ENCODE data around the gene AGBL1.

Gene AGBL1

DNA sequence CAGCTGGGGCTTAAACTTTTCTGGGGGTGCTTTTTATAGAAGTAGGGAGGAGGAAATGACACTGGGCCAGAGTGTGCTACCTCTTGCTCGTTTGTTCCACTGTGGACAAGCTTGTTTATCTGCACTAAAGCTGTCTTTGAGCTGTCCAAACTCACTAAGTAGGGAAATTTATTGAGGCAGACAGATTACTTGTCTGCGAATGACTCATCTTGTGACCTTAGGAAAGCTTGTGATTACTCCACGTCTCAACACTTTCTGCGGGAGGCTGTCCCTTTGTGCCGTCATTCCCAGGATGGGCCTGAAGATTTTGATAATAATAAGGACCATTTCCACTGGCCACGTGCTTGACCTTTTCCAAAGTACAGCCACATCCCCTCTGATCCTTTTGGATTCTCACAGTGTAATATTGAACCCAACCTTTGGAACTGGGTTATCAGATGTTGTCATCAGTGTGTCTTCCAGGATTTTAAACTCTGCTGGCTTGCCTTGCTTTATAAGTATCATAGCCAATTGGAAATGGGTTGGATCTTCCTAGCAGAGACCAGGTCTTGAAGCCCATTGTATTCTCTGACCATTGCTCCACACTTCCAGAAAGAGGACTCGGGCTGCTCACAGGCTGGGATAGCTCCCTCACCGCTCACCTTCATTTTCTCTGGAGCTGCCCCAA lies 84.7 kb downstream of the AGBL1 start:
- no peak for DNase-seq (ENCODE audit: low spot score)

DNA sequence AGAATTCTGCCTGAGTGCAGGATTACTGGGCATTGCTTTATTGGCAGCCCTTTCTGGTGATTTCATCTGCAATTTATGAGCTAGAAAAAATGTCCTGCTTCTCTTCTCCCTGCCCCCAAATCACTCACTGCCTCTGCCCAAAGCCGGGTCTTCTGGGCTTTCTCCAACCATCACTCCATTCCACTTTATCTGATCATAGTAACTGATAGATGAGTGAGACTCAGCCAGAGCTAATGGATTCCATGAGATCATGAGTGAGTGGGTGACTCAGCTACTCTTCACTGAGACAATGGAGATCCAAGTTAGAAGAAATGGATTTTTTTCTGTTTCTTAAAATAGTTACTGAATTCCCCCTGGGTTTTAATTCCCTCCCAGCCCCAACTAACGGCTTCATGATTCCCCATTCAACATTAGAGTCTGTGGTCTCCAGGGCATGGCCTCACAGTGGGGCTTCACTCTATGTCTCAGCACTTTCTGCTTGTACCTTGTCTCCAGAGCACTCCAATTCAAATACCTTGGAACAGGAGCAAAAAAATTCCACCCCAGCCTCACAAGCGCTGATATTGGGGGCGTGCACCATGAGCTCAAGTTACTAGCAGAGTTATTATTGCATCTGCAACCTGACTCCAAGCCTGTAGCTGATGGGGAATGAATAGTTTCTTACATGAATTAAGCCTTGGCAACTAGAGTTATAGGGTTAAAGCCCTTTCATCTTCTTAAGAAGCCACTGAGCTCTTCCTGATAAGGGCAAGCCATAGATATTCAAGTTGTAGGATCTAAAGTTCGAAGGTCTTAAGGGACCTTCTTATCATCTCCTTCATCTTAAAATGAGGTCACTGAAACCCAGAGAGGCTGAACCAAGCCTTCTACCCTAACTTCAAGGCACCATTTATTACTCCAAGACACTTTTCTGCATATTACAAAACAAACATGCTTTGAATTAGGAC lies 85.9 kb downstream of the AGBL1 start:
- DNase-seq (ENCODE audit: low spot score), result no peak

DNA sequence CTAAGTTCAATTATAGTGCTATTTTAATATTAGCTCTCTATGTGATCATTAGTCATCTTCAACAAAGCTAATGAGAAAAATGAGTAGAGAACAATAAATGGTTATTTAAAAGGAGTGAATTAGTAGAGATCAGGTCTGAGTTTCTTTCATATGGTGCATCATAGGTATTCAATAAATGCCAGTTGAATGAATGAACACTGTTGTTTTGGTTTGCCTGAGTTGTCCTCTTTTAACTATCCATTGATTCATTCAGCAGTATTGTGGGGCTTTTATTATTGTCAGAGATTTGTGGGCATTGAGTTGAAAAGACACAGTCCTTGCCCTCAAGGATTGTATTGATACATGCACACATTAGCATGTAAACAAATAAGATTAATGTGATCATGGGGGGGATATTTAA lies 88.2 kb downstream of the AGBL1 start:
- DNase-seq (ENCODE audit: low spot score), result no peak

DNA sequence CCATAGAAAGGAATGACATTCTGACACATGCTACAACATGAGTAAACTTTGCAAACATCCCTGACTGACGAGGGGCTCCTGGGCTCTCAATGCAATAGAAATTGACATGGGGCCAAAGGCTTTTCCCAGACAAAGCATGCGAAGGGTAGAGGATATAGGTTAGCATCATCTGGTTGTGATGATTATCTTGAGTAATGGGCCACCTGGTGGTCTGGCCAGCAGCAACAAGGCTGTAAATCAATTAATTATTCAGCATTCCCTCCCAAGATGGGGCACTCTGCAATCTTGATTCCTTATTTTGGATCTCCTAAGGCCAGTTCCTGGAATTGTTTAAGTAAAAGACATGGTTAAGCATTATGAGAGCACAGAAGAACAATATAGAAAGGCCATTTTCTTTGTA lies 99.2 kb downstream of the AGBL1 start:
- DNase-seq (ENCODE audit: low spot score), result no peak

DNA sequence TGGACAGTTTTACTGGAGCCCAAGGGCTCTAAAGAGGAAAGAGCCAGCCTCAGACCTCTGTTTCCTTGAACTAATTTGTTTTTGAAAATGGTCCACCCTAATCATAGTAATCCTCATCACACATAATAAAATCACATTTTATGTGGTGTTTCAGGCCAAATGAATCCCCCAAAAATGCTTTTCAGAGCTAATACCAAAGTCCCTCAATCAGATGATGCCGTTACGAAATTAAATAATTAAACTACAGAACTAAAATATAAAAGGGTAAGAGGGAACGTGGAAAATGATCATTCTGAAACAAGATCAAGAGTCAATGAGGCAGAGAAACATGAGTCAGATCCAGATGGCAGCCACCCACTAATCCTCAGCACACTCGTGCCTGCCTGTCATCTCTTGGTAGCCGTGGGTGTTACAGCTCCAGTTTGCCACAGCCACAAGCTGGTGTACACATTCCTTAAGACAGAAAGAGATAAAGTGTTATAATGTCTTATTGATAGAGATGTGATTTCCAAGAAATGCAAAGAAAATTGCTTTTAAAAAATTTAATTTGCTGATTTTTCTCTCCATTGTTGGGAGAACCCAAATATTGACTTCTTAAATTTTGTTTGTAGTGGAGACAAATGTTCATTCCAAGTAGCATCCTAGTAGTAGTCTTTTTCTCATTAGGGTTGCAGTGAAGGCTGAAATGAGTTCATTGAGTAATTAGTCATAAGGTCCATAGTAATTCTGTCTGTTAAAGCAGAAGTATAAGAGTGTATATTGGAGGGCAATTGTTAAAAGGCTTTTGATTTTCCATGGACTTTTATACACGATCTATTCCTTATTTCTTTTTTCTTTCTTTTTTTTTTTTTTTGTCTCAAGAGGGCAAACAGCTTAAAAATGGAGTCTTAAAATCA lies 104.2 kb downstream of the AGBL1 start:
- DNase-seq (ENCODE audit: low spot score), result no peak

DNA sequence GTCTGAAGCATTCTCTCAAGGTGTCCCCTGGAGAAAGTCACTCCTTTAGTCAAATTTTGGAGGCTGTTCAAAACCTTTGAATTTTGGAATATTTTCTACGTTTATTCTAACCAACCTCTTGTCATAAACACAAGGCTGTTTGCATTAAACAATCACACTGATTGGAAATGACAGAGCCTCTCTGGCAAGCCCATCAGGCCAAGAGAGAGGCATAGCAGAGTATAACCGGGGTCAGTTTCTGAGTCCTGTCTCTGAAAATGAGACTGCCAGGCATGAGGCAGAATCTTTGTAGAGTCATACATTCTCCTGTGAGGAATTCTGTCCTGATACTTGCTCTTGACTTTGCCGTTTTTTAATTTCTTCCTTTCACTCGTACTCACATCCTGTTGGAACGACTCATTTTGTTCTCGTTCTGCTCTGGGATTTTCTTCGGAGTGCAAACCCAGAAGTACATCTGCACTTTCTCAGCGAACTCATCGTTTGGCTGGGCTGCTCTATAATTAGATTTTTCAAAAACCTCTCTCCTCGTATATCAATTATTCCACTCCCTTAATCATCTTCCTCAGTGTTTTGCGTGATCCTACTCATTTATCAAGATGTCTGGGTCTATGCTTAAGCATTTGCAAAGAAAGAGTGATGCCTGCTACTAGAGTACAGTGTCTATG lies 114.2 kb downstream of the AGBL1 start:
- DNase-seq (ENCODE audit: low spot score), result no peak

DNA sequence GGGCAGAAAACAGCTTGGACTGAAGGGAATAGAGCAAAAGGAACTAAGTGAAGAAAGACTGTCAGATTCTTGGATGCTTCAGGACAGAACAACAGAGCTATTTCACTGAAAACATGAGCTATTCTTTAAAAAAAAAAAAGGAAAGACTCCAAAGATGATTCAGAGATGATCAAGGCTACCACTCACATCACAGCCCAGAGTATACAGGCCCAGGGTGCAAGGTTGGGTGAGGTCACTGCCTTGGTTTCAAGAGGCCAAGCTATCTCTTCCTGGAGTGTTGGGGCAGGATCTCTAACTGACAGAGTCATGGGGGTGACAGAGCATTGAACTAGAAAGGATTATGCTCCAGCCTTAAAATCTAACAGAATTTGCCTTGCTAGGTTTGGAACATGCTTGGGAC lies 118.1 kb downstream of the AGBL1 start:
- no peak for DNase-seq (ENCODE audit: low spot score)

DNA sequence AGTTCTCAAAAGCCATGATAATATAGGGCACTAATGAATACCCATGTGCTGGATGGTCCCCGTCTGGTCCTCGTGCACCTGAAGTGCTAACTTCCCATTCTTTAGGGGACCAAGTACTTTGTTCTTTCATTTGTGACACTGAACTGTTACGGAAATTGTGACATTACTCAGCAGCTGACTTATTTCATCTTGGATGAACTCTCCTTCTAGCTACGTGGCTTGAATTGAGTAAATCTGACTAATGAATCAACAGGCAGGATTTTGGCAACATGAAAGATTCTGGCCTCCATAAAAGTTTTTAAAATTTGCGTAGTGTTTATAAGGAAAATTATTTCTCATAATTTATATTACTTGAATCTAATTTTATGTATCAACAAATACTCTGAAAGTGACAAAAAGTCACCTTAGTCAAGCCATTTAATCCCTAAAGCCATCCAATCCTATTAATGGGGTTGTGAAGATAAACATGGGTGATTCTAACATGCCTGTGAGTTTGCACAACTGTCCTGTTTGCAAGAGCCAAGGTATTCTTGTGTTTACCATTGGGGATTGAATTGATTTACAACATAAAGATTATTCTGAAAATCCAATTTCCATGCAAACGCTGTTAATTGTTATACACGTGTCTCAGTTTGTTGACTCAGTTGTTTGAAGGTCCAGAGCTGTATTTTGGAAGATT lies 119.9 kb downstream of the AGBL1 start:
- DNase-seq (ENCODE audit: low spot score), result no peak

DNA sequence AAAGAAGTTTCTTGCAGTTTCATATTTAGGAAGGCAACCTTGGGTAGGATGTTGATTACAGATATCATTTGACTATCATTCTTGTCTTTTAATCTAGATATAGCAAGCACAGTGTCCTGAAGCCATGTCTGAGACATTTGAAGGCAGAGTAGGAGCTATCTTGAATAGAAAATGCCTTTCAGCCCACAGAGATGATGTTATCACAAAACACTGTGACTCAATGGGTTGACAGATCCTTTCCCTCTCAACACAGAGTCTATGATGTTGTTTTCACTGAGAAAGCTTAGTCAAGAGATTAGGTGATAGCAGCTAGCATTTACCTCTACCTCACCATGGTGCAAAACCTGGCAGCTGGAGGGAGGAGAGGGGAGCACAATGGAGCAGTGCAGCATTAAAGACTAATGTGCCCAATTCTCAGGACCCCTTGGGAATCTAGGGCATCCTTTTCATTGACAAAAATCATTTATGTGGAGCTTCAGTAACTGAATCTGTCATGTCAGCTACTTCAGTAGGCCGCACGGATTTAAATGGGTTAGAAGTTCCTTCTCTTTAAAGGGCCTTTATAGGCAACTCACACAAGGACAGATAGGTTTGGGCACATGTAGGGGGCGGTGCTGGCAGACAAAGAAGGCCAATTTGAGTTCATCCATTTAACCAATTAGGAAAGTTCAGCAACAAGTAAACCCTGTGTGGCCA lies 121.8 kb downstream of the AGBL1 start:
- no peak for DNase-seq (ENCODE audit: low spot score)

DNA sequence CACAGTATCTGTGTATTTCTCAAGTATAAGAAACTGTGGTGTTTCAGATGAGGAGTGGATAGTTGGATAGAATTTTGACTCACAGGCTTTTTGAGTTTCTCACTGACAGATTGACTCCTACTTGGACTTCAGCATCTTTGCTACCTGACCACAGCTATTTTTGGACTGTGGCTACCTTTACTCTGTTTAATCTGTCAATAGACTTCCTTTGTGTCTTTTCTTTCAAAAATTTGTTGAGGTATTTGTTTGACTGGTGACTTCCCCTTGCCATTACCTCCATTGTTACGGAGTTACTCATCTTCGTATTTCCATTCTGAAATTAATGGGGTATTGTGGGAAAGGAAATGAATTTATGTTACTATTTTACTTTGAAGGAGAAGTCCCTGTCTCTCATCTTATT lies 123.8 kb downstream of the AGBL1 start:
- no peak for DNase-seq (ENCODE audit: low spot score)

DNA sequence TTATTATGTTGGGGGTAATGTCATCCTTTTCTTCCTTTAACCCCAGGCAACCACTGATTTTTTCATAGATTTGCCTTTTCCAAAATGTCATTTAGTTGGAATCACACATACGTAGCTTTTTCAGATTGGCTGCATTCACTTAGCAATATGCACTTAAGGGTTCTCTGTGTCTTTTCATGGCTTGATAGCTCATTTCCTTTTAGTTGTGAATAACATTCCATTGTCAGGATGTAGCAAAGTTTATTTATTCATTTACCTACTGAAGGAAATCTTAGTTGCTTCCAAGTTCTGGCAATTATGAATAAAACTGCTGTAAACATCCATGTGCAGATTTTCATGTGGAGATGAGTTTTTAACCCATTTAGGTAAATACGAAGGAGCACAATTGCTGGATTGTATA lies 125.4 kb downstream of the AGBL1 start:
- no peak for DNase-seq (ENCODE audit: low spot score)

DNA sequence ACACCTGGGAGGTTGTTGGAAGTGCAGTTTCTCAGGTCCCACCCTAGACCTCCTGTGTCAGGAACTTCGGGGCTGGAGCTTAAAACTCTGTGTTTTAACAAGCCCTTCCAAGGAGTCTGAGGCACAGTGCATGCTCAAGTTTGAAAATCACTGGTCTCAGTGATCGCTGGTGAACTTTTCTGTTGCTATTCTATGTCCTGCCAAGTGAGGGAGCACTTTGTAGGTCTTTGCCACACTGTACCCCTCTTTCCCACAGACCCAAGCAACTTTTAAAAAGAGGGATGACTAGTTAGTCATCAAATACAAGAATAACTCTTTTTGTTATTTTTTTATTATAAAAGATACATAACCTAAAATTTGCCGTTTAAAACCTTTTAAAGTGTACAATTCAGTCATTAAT lies 133.7 kb downstream of the AGBL1 start:
- no peak for DNase-seq (ENCODE audit: low spot score)

DNA sequence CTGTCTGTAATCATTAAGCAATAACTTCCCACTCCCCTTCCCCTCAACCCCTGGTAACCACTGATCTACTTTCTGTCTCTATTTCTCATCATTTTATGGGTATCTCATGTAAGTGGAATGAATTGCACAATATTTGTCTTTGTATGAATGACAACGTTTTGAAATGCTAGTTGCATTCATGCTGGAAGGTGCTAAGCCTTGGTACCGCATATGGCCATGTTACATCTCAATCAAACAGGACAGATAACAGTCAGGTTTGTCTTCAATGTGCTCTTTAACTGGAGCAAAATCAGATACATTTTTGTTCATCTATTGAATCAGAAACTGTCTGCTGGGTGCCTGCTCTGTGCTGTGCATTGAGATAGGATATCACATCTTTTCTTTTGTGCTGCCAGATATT lies 134.2 kb downstream of the AGBL1 start:
- no peak for DNase-seq (ENCODE audit: low spot score)

DNA sequence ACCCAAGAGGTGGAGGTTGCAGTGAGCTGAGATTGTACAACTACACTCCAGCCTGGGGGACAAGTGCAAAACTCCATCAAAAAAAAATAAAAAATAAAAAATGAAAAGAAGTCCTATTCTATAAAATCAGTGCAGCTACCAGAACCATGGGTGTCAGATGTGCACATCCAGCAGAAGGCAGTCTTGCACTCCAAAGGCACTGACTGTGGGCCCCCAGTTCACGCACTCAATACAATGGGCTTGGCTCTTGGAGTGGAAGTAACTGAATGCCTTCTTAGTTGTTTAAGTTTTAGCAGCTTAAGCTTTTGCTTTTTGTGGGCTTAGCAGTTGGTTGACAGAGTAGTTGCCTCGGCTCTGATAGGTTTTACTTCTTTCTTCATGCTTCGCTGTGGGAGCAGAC lies 141.4 kb downstream of the AGBL1 start:
- no peak for DNase-seq (ENCODE audit: low spot score)

DNA sequence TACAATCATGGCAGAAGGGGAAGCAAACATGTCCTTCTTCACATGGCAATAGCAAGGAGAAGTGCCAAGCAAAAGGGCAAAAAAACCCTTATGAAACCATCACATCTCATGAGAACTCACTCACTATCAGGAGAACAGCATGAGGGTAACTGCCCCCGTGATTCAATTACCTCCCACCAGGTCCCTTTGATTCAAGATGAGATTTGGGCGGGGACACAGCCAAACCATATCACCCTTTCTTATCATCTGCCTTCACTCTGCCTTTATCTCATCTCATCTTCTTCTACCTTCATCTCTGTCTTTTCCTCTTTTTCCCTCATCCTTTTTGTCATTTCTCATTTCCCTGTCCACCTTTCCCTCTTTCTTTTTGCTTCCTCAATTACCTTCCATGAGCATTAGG lies 149.6 kb downstream of the AGBL1 start:
- DNase-seq (ENCODE audit: low spot score), result no peak

DNA sequence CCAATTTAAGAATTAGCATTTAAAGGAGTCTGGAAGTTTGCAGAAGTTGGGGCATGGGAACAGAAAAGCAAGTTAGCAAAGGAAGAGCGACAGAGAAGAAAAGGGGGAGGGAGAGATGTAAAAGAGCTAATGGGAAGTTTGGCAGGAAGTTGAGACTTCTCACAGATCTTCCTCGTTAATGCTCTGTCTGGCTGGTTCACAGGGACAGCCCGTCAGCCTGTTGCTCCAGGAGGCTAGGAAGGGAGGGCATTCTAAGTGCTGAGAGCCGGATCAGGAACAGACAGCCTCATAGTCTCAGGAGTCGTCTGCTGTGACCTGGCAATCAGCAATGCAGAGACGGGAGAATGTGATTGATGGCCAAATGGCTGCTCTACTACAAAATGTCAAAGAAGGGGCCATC lies 150.3 kb downstream of the AGBL1 start:
- DNase-seq (ENCODE audit: low spot score), result no peak

DNA sequence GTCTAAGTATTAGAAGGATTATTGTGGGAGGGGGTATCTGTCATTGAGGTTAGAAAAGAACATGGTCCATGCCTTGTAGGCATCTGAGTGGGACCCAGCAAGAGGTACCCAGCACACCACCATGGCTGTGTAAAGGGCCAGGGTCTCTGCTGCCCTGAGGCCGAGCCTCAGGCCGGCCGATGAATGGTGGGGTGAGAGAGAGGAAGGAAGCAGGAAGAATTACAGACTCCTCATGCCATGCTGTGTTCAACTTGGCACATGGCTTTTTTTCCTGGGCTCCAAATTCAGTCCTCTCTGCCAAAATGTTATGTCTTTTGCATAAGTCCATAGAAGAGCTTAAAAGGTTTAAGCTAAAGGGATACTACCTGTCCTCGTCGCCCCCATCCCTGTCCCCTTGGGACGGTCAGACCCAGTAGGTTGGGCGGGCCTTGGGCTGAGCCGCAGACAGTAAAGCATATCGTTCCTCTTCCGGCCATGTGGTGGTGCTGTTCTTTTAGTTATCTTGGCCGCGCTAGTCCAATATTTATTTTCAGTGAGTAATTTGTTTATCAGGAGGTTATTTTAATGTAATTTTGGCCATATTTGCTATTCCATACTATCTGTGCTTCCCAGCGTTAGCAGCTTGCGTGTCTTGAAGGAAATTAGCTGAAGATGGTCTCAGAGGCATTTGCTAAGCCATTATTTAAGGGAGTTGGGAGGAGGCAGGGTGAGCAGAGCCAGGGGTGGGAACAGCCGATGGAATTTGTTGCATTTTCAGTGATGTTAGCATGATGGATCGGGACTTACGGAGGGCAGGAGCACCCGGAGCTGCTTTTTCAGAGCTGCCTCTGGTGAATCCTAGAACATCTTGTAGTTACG lies 152.4 kb downstream of the AGBL1 start:
- DNase-seq (ENCODE audit: low spot score), result peak; percentile 19

DNA sequence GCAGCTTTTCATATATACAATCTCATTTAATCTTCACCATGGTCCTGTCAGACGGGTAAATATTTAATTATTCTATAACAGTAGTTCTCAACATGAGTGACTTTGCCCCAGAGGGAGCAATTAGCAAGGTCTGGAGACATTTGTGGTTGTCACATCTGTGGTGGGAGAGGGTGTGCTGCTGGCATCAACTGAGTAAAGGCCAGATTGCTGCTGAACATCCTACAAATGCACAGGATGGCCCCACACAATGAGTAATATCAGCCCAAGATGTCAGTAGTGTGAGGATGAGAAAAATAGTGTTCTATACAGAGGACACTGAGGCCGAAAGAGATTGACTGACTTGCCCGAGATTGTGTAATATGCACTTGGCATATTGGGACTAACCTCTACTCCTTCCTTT lies 156.0 kb downstream of the AGBL1 start:
- DNase-seq (ENCODE audit: low spot score), result no peak

DNA sequence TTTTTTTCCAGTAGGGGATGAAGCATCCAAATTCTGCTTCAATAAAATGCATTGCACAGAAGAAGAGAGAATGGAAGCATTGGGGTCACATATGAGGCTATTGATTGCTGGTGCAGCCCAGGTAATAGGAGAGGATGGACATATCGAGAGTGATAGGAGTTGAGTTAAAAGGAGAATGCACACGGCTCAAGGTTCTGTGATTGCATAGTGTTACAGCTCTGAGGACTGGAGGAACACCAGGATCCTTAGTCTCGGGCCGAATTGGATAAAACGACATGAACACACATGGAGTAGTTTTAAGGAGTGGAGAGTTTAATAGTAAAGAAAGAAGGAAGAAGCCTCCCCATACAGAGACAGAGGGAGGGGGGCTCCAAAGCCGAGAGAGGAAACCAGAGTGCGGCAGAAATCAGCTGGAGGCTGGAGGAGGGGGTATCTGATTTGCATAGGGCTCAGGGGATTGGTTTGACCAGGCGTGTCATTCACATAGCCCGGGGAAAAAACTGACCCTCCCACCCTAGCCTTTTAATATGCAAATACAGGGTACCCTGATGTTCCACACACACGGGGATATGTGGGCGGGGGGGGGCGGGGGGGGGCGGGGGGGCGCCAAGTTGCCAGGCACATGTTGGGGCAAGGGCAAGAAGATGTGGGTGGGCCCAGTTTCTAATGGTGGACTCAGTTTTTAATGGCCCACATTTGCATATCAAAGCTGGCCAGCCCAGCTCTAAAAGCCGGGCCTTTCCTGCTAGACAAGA lies 156.9 kb downstream of the AGBL1 start:
- DNase-seq (ENCODE audit: low spot score), result no peak

Measured in germinal center (tissue), 1 donor.